IPS-11a (cell line): ENCODE data around the gene GABRA5.
"Not testable (repeated sequence)": the region's sequence is repeated elsewhere in the genome, so short reads cannot be mapped to it uniquely, and the experiment has no call there.

ENCODE experiments used
- H3K4me3 ChIP-seq: one replicate; pipeline ENCODE4 v1.5.1; 2013; ENCODE audit warnings: low read depth, low read length, control low read depth

The GABRA5 gene

DNA sequence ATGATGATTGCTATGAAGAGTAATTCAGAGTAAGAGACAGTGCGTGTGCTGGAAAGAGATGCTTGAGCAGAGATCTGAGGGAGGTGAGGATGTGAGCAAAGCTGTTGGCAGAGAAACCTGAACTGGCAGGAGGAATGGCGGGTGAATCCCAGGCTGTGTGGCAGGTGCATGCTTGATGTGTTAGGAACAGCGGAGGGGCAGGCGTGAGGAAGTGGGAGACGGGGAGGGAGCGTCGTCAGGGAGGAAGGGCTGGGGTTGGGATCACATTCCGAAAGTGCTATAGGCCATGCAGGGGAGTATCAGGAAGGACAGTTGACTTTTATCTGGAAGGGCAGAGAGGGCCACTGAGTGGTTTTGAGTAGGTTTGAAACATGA is 8.6 kb downstream of the GABRA5 start:
- H3K4me3 ChIP-seq = no peak overlapping the region

DNA sequence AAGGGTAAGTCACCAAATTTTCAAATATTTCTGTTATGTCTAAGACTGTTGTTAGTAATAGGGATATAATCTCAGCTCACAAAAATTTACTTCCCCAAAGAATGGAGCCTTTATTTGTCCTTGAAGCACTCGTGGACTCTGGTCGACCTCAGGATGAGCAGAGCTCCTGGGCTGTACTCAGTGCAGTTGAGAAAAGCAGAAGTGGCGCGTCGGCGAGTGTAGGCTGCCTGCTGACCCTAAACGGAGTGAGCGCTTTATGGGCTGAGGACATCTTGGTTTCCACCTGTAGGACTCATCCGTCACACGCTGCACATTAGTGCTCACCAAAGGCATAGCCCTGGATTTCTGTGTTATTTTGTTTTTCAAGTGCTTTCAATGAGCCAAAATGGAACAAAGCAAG is 11.0 kb downstream of the GABRA5 start:
- H3K4me3 ChIP-seq = no peak overlapping the region

DNA sequence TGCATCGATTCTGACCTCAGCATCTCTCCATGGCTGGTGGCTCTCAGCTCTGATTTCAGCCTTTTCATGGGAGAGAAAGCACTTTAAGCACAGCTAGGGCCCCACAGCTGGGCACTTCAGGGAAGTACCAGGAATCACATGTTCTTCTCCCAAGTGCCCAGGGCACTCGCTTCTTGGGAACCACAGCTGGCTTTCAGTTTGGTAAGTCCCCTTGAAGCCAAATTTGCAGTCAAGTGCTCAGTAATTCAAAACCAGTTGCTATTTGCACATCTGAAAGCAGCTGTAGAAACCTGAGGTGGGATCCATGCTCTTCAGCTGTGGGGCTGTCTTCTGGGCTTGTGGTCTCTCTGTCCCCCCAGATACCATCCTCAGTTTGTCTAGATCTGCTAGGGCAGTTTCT is 12.8 kb downstream of the GABRA5 start:
- no peak overlapping the region for H3K4me3 ChIP-seq

DNA sequence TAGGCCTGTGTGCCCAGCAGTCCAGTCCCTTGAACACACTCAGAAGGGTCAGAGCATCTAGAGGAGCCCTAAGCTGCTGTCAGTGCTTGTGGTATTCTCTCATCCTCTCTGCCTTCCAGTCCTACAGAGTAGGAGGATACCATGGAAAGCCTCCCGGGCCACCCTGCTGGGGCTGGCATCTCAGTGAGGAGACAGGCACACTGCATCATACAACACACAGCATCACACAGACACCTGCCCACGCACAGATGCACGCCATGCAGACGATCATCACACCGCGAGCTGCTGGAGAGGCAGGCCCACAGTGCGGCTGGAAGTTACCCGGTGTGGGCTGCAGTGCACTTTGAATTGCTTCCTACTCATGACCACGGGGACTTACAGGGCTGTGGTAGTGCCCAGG is 15.2 kb downstream of the GABRA5 start:
- no peak overlapping the region for H3K4me3 ChIP-seq

DNA sequence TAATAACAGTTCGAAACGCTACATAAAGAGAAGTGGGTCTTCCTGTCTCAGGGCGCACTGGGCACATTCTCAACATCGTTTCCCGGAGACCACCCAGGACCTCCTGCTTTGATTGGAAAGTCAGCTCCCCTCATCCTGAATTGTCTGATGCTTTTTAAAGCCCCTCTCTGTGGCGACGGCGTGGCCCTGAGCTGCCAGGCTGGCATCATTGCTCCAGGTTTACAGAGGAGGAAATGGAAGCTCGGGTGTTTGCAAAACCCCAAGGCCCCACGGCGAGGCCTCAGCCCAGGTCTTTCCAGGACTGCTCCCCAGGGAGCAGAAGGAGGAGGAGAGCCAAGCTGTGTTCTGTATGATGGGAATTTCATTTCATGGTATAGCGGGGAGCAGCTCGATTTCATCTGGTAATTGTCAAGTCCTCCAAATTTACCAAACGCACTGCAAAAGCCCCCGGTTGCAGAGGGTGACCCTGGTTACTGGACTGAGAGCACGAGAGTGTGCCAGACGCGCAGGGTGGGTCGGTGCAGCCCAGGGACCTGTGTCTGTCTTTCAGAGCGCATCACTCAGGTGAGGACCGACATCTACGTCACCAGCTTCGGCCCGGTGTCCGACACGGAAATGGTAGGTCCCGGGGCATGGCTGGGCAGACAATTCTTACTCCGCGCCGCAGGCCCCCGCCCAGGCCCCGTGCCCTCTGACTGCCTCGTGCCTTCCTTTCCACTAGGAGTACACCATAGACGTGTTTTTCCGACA is 15.9 kb downstream of the GABRA5 start:
- H3K4me3 ChIP-seq = no peak overlapping the region

DNA sequence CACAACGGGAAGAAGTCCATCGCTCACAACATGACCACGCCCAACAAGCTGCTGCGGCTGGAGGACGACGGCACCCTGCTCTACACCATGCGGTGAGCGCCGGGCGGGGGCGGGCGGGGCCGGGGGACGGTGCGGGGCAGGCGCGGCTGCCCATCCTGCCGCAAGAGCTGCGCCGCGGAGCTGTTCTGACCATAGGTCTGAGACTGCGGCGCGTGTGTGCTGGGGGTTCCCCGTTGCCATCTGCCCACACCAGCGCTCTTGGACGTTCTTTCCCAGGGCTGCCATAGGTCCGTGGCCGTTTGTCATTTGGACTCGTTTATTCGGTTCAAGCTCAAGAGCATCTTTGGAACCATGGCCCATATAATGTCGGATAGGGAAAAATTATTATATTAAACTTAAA is 16.6 kb downstream of the GABRA5 start:
- no peak overlapping the region for H3K4me3 ChIP-seq

DNA sequence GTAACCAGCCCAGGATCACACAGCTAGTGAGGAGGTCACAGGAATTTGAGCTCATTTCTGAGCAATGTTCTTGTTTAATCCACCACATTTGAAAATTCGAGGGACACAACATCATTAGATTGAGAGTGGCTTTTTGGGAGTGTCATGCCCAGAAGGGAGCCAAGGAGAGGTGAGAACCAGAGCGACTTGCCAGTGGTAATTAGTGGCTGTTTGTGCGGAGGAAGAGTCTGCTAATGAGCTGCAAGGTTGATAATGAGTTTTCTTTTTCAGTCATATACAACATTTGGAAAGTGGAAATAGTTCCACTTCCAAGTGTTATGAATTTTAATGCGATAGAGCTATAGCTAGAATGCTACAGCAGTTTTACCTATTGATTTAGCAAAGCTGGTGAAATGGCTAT is 19.7 kb downstream of the GABRA5 start:
- no peak overlapping the region for H3K4me3 ChIP-seq

DNA sequence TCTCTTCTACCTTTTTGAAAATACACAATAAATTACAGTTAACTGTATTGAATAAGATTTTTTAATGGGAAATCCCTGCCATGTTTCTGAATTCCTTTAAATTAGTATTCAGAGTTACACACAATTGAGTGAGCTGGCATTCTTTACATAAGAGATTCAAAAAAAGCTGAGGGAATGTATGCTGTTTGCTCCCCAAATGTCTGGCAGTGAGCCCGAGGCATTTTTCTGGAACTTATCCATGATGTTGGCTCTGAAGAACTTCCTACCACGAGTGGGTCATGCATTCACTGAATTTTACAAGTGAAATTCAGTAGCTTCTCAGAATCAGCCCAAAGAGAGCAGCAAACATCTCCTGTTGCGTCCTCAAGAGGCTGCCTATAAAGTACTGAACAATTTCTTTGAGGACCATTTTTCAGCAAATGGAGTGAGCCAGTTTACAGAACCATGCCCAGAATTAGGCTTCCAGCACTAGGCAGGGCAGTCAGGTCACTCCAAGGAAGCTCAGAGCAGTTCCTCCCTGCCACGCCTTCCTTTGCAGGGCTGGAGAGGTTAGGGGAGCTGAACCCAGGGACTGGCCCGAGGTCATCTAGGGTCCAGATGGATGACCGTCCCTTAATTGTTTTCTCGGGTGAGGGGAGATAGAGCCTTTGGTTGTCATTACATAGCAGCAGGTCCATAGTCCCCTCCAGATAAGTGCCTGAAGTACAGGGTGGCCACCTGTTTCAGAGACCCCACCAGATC is 21.2 kb downstream of the GABRA5 start:
- no peak overlapping the region for H3K4me3 ChIP-seq

DNA sequence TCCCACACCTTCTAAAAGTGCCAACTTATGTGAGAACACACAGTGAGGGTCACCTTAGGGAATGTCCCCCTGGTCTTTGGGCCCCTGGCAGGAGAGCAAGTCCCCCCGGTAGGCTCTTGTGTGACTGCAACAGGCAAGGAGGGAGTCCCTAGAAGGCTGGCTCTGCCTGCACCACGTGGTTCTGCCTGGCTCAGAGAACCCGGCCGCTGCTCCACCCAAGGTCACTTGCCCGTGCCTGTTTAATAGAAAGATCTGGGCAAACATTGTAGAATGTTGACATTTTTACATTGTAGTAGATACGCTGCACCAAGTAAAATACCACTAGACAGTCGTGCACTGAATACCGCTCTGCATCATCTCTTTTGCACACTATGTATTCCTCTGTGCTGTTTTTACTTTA is 21.9 kb downstream of the GABRA5 start:
- no peak overlapping the region for H3K4me3 ChIP-seq

DNA sequence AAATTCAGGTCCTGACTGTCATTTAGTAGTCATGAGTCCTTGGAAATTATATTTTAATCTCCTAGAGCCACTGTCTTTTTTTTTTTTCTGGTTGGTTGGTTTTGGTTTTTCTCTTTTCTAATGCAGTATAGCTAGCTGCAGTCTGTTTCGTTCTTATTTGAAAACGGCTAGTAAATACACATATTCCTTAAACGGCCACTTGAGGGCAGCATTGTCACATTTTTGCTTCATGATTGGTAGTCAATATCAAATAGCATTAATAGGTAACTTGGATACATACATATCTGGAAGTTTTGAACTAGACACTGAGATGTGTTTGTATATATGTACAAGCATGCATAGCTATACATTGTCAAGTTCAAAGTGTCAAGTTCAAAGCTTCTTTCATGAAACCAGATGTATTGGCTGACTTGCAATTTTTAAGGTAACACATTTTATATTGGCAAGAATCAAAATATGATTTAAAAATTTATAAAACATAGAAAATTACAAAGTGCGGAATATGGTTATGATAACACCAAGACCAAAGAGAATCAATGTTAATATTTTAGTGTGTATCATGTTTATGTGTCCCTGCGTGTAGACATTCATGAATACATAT is 22.5 kb downstream of the GABRA5 start:
- H3K4me3 ChIP-seq = no peak overlapping the region

DNA sequence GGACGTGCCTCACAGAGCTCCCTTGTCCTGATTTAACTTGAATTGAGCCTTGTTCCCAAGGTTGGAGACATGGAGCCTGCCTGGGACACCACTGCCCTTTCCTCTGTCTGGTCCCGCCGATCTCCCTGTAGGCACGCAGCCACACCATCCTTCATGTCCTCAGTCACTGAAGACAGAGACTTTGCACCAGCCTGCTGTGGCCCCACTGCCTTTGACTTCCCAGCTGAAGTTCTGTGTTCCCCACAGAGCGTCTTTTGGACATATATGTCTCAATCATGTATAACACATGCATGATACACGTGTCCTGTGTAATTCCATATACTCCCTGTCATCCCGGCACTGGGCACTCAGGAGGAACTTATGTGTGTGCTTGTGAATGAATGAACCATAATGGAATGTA is 23.6 kb downstream of the GABRA5 start:
- no peak overlapping the region for H3K4me3 ChIP-seq

DNA sequence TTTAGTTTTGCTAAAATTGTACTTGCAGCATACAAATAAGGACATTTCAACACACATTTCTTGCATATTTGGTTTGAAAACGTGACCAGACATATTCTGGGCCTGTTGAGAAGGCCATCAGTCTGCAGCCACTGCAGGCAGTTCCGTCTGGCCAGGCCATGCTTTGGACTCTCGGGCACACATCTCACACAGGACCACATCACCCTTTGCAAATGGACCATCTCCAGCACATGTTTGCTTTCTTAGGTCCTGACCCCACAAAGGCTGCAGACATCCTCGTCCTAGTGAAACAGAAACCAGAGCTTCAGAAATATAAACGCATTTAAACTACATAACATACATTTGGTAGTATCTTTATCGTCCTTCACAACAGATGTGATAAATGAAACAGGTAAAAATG is 24.1 kb downstream of the GABRA5 start:
- H3K4me3 ChIP-seq = no peak overlapping the region

DNA sequence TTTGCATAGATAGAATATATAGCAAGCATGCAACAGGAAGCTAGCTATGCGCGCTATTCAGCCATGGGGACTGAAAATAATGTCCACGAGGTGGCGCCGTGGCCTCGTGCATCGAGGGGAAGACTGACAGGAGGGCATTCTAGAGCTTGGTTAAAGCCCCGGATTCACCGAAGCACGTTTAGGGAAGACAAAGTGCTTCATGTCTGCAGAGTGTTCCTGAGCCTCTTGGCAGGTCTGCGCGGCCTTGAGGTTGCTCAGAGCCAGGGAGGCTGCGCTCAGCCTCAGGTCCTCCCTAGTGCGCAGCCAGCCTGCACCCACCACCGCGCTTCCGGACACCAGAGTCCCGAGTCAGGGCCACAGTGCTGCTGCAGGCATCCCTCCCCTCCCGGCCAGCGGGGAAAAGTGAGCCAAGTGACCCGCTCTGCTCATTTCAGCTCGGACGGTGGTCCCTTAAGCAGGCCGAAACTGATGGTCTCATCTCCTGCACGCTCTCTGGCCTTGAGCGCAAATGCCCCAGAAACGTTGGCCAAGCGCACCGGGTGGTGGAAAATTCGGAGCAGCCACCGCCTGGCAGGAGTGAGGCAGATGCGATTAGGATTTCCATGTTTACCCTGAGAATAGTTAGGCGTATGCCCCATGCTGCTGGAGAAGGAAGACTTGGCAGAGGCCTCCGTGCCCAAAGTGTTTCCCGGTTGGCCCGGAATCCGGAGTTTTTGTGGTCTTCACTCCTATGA is 24.8 kb downstream of the GABRA5 start:
- no peak overlapping the region for H3K4me3 ChIP-seq

DNA sequence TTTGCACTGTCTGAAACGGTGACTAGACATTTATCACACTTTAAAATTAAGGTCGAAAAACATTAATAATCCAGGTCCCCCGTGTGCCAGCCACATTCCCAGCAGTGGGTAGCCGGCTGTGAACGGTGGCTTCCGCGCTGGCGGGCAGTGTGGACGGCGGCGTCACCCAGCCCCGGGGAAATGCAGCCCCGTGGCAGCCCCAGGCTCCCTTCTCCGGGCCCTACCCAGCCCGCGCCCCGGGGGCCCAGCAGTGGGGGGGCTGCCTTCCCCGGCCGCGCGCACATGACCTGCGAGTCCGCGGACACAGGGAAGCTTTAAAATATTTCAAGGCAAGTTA is 25.3 kb downstream of the GABRA5 start:
- H3K4me3 ChIP-seq = no peak overlapping the region

DNA sequence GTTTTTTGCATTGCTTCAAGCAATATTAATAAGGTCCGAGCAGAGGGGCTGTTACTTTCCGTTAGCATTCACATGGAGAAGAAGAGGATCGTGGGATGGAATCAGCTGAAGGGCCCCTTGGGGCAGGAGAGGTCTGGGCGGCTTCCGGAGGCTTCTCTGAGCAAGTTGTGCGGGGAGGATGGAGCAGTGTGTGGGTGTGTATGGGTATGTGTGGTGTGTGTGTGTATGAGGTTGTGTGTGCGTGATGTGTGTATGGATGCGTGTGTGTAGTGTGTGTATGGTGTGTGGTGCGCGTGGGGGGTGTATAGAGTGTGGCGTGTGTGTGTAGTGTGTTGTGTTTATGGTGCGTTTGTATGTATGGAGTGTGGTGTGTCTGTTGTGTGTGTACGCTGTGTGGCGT is 25.8 kb downstream of the GABRA5 start:
- H3K4me3 ChIP-seq = no peak overlapping the region

DNA sequence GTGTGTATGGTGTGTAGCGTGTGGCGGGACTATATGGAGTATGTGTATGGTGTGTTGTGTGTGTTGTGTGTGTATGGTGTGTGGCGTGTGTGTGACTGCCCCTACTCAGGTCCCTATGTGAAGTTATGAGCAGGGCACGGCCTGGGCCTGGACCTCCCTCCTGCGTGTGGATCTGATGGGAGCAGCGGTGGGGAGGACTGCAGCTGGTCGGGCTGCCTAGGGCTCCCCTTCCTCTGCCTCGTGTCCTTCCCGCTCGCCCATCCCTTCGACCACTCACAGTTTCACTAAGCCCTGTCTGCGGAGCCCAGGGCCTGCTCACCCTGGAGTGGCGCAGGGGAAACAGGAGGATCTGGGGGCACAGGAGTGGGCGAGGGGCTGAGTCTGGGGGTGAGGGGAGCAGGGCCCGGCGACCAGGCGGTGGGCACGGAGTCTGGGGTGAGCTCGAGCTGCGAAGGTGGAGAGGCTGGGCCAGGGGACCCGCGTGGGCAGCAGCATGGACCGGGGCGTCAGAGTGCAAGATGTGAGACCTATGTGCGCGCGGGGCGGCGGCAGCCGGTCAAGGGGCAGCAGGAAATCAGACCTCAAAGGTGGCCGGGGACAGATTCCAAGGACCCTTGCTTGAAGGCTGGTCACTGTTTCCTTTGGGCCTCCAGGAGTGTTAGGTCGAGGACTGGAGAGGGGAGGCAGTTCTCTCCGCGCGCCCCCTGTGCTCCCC is 26.6 kb downstream of the GABRA5 start:
- H3K4me3 ChIP-seq = no peak overlapping the region

DNA sequence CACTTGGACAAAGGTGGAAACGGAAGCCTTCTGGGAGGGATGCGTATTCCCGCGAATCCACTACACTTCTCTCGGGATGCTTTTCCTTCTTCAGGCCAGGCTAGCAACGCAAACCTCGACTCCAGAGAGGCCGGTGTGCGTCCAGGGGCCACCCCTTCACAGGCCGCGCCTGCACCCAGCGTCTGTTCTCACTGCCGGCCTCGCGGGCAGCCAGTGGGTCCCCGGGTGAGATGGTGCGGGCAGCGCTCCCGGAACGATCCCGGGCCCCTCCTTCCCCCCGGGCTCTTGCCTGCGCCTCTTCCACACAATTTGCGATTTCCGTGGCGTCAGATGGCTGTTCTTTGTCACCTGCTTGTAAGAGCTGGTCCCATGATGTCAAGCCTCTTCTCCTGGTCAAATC is 27.3 kb downstream of the GABRA5 start:
- no peak overlapping the region for H3K4me3 ChIP-seq

DNA sequence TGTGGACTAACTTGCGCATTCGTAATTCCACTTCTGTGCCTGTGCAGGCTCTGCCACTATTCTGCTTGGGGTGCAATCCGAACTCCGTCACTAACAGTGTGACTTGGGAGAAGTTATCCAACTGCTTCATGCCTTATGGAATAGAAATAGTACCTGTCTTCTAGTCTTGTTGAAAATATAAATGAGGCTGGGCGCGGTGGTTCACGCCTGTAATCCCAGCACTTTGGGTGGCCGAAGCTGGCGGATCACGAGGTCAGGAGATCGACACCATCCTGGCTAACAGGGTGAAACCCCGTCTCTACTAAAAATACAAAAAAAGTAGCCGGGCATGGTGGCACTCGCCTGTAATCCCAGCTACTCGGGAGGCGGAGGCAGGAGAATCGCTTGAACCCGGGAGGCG is 28.5 kb downstream of the GABRA5 start:
- H3K4me3 ChIP-seq = not testable (repeated sequence)

DNA sequence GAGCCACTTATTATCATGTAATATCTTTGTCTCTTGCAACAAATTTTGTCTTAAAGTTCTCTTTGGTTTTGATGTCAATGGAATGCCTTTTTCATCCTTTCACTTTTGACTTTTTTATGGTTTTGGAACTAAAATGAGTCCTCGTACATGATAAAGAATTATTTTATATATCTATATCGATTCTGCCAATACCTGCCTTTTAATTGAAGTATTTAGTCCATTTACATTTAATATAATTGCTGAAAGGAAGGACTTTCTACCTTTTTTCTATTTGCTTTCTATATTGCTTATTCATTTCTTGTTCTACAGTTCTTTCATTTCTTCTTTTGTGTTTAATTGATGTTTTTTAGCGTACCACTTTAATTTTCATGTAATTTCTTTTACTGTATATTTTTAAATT is 32.8 kb downstream of the GABRA5 start:
- H3K4me3 ChIP-seq = no peak overlapping the region

DNA sequence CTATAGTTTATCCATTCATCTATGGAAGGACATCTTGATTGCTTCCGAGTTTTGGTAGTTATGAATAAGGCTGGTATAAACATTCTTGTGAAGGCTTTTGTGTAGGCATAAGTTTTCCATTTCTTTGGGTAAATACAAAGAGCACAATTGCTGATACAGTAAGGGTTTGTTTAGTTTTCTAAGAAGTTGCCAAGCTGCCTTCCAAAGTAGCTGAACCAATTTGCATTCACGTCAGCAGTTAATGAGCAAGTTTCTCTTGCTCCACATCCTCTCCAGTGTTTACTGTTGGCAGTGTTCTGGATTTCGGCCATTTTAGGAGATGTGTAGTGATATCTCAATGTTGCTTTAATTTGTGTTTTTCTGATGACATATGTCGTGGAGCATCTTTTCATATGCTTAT is 34.2 kb downstream of the GABRA5 start:
- H3K4me3 ChIP-seq = no peak overlapping the region

DNA sequence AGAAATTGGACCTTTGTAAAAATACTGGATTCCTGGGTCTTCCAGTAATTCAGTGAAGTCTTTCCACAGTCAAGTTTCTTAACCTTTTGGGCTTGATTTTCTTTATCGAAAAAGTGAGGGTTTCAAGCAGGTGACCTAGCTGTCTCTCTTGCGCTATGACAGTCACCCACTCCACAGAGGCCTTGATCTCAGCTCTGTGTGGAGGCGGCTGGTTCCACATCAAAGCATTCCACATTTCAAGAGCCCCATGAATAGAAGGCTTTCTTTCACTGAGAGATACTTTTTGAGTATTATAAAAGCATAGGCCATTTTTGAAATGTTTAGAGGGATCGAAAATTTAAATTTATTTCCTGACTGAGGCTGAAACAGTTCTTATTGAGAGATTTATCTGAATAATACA is 43.9 kb downstream of the GABRA5 start:
- H3K4me3 ChIP-seq = no peak overlapping the region
